GM12873 (cell line): ENCODE results near the gene MLLT10.

Source experiments
- CTCF ChIP-seq: IDR thresholded peaks from 2 replicates; pipeline ENCODE4 v1.5.1; 2012; ENCODE audit warnings: low read depth, mild to moderate bottlenecking, moderate library complexity, low read length, control low read depth; ENCODE audit not compliant: insufficient read depth; ENCODE audit errors: missing control alignments

The MLLT10 gene

GRCh38 chr10:21724687-21725367 lies 190.8 kb downstream of the MLLT10 start:
- TF ChIP-seq CTCF, result no peak

- TF ChIP-seq CTCF, result no peak
Measured at GRCh38 chr10:21726601-21727225, 192.7 kb downstream of the MLLT10 start.

DNA sequence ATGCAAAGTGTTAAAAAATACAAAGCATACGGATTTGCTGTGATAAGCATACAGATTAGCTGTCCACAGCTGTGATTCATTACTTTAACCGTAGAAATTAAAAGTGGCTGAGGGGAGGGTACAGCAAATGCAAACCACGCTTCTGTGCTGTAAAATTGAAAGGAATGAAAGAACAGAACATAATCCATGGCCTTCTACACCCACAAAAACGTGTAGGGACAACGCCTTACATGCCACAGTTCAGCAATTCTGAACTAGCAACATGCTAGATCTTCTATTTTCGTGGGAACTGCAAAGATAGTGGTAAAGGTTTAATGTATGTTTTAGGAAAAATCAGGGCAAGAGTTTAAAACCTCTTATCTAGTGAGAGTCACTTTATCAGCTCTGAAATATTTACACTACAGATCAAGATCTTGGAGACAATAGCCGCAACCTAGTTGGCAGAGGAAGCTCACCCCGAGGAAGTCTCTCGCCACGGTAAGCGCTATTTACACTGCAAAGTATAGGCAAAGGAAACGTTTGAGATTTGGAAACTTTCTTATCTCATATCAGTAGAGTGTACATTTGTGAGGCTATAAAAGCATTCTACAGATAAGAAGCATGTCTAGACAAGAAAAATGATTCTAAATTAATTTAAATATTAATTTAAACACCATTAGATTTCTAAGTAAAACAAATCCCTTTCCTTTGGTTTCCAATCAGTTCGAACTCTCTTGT lies 193.6 kb downstream of the MLLT10 start:
- TF ChIP-seq CTCF, result no peak

- TF ChIP-seq CTCF, result no peak
Measured at GRCh38 chr10:21728618-21729017, 194.6 kb downstream of the MLLT10 start.

DNA sequence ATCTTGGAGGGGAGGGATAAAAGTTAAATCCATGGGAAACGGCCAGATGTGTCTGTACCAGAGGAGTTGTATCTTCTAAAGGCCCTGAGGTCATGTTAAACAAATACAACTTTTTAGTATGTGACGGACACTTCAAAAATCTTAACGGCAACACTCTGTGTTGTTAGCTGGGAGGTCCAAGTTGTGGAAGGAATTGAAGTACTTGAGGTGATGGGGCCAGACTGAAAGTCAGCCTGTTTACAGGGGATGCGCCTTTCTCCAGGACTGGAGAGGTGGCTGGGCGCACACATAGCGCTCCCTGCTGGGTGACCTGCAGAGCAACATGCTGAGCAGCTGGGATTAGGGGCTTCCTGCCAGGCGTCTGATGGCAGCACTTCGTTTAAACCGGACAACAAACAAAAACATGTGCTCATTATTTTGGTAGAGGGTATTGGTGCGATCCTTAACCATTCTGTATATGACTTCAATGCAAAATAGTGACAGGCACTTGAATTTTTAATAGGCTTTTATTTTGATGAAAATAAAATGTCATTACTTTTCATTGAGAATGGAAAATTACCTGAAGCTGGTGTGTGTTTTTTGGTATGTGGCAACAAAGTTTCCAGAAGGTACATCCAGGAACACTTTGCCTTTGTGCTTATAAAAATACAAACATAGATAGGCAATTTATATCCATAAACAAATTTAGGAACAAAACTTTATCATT lies 198.2 kb downstream of the MLLT10 start:
- peak; percentile 95 for TF ChIP-seq CTCF

GRCh38 chr10:21733710-21734109 lies 199.7 kb downstream of the MLLT10 start:
- no peak for TF ChIP-seq CTCF

DNA sequence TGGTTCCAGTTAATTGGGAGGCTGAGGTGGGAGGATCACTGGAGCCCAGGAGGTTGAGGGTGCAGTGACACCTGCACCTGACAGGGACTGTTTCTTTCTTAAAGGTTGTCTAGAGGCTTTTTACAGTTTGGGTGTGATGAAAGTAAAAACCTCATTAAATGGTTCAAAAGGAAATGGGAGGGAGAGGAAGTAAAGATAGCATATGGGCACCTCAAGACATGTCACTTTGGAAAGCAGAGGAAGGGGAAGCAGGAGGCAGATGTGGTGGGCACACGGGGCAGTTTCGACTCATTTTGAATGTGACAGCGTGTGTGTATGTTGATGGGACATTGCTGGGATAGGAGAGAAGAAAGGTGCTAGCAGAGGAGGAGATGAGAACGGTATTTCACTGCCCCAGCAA lies 203.1 kb downstream of the MLLT10 start:
- no peak for TF ChIP-seq CTCF
